SHP77 (cell line): Measurements from ENCODE around the gene MBLAC2.

ENCODE experiments used
- DNase-seq, 2 experiments: peaks; one replicate each; lab custom pipeline; 2025; lab: John Stamatoyannopoulos, UW

The MBLAC2 gene

GRCh38 chr5:90461288-90461687 lies 13.3 kb downstream of the MBLAC2 start:
- no peak for DNase-seq

- DNase-seq = no peak
These were observed 27.6 kb downstream of the MBLAC2 start for GRCh38 chr5:90446961-90447360.

- no peak for DNase-seq
These were observed 33.9 kb downstream of the MBLAC2 start for GRCh38 chr5:90440644-90441043.

- DNase-seq = no peak
These were observed 36.5 kb downstream of the MBLAC2 start for GRCh38 chr5:90438100-90438499.

- no peak for DNase-seq
These were observed 36.9 kb downstream of the MBLAC2 start for GRCh38 chr5:90437663-90438062.

GRCh38 chr5:90434116-90434714 lies 40.4 kb downstream of the MBLAC2 start:
- peak; percentile 12 to 37 for DNase-seq

- no peak for DNase-seq
These were observed 50.3 kb downstream of the MBLAC2 start for GRCh38 chr5:90424245-90424644.

GRCh38 chr5:90421136-90421535 lies 53.4 kb downstream of the MBLAC2 start:
- peak in 1 of 2 experiments; percentile 8 for DNase-seq

- no peak for DNase-seq
These were observed 56.4 kb downstream of the MBLAC2 start for GRCh38 chr5:90418214-90418613.

- peak in 1 of 2 experiments; percentile 38 for DNase-seq
These were observed 64.3 kb downstream of the MBLAC2 start for GRCh38 chr5:90410178-90410762.

GRCh38 chr5:90409318-90410177 lies 65.0 kb downstream of the MBLAC2 start, which contains the start of gene CETN3:
Gene CETN3 (minus strand): TSS chr5:90409756. CDS start chr5:90409661, 95 bp downstream.
- DNase-seq = peak; percentile 94 to 95

GRCh38 chr5:90408571-90409317 lies 65.8 kb downstream of the MBLAC2 start:
- peak in 1 of 2 experiments; percentile 19 for DNase-seq
